Ishikawa (cell line): ENCODE measurements around the gene DAAM1.

ENCODE experiments used
- CEBPB ChIP-seq: IDR thresholded peaks from 2 replicates; pipeline ENCODE4 v1.6.1; 2012
- CREB1 ChIP-seq: IDR thresholded peaks from 2 replicates; pipeline ENCODE4 v1.6.1; 2012; ENCODE audit warnings: low read depth
- EGR1 ChIP-seq: IDR thresholded peaks from 2 replicates; pipeline ENCODE4 v1.6.1; 2012
- EP300 ChIP-seq: IDR thresholded peaks from 2 replicates; pipeline ENCODE4 v1.6.1; 2012; ENCODE audit warnings: borderline replicate concordance
- FOXM1 ChIP-seq: IDR thresholded peaks from 2 replicates; pipeline ENCODE4 v1.6.1; 2012; ENCODE audit warnings: low read depth, borderline replicate concordance
- MAX ChIP-seq: IDR thresholded peaks from 2 replicates; pipeline ENCODE4 v1.6.1; 2012
- NFIC ChIP-seq: IDR thresholded peaks from 2 replicates; pipeline ENCODE4 v1.6.1; 2012
- RAD21 ChIP-seq: IDR thresholded peaks from 2 replicates; pipeline ENCODE4 v1.6.1; 2012; ENCODE audit warnings: low read depth
- REST ChIP-seq: IDR thresholded peaks from 2 replicates; pipeline ENCODE4 v1.6.1; 2012; ENCODE audit warnings: low read depth, mild to moderate bottlenecking
- TAF1 ChIP-seq: IDR thresholded peaks from 2 replicates; pipeline ENCODE4 v1.6.1; 2012; ENCODE audit warnings: low read depth, mild to moderate bottlenecking
- TCF12 ChIP-seq: IDR thresholded peaks from 2 replicates; pipeline ENCODE4 v1.6.1; 2012; ENCODE audit warnings: low read depth
- TEAD4 ChIP-seq: IDR thresholded peaks from 2 replicates; pipeline ENCODE4 v1.6.1; 2012
- USF1 ChIP-seq: IDR thresholded peaks from 2 replicates; pipeline ENCODE4 v1.6.1; 2012
- YY1 ChIP-seq: IDR thresholded peaks from 2 replicates; pipeline ENCODE4 v1.6.1; 2012; ENCODE audit warnings: low read depth
- ZBTB7A ChIP-seq: IDR thresholded peaks from 2 replicates; pipeline ENCODE4 v1.6.1; 2012; ENCODE audit warnings: low read depth

Gene DAAM1

GRCh38 chr14:59321626-59321949, 133.1 kb downstream of the DAAM1 start:
- TF ChIP-seq EP300 = no peak
- no peak for TF ChIP-seq CEBPB
- no peak for TF ChIP-seq TAF1
- no peak for TF ChIP-seq EGR1
- TF ChIP-seq CREB1 = no peak
- TF ChIP-seq TEAD4 = no peak
- no peak for TF ChIP-seq ZBTB7A
- TF ChIP-seq NFIC = no peak
- TF ChIP-seq USF1 = no peak
- TF ChIP-seq TCF12 = no peak
- no peak for TF ChIP-seq REST
- no peak for TF ChIP-seq RAD21

GRCh38 chr14:59325906-59326305, 137.4 kb downstream of the DAAM1 start:
- TF ChIP-seq TCF12 (no peak), RAD21 (no peak), REST (no peak), NFIC (no peak), FOXM1 (no peak), USF1 (no peak), TAF1 (no peak), CREB1 (no peak), YY1 (no peak), MAX (no peak), CEBPB (no peak), TEAD4 (no peak), EP300 (no peak), ZBTB7A (no peak), EGR1 (no peak)

GRCh38 chr14:59328454-59328853, 140.0 kb downstream of the DAAM1 start:
- TF ChIP-seq FOXM1 = no peak
- TF ChIP-seq ZBTB7A = no peak
- no peak for TF ChIP-seq TEAD4
- TF ChIP-seq REST = no peak
- TF ChIP-seq YY1 = no peak

GRCh38 chr14:59330455-59330854, 142.0 kb downstream of the DAAM1 start:
- TF ChIP-seq CREB1 (no peak), REST (no peak), NFIC (no peak), ZBTB7A (no peak), TEAD4 (no peak), USF1 (no peak)
